ENCODE data around the gene UQCR10. TPM values are rescaled to one million over a fixed set of nuclear protein-coding genes. Genes with fewer than 3 reads are reported as not detected.

Gene UQCR10
- total RNA-seq, 1 donor from 2014 or later = 86.3 TPM

GRCh38 chr22:29798318-29798717, 31.1 kb downstream of the UQCR10 start:
- peaks cover 64% of the 10 kb centered on the region for H3K36me3 ChIP-seq
- intact Hi-C loops (cut with DNase I) = no loop called here
- H3K9me3 ChIP-seq = no peaks in the 10 kb centered on the region
- no peak for TF ChIP-seq CTCF (IDR thresholded peaks at IDR 0.05)
- ATAC-seq (no peak), DNase-seq (no peak)
- H3K4me3 ChIP-seq = no peak overlapping the region
- H3K27ac ChIP-seq = peak overlapping the region; percentile 82
- no peaks in the 10 kb centered on the region for H3K27me3 ChIP-seq
- H3K4me1 ChIP-seq = peaks cover 37% of the 10 kb centered on the region

GRCh38 chr22:29798801-29799200, 31.6 kb downstream of the UQCR10 start:
- no peak for TF ChIP-seq CTCF (IDR thresholded peaks at IDR 0.05)
- Histone ChIP-seq H3K4me3 (no peak overlapping the region), H3K4me1 (peaks cover 37% of the 10 kb centered on the region), H3K9me3 (no peaks in the 10 kb centered on the region), H3K27me3 (no peaks in the 10 kb centered on the region), H3K27ac (peak overlapping the region; percentile 82), H3K36me3 (peaks cover 65% of the 10 kb centered on the region)
- DNase-seq (no peak), ATAC-seq (peak; percentile 5)
- intact Hi-C loops (cut with DNase I) = no loop called here

DNA sequence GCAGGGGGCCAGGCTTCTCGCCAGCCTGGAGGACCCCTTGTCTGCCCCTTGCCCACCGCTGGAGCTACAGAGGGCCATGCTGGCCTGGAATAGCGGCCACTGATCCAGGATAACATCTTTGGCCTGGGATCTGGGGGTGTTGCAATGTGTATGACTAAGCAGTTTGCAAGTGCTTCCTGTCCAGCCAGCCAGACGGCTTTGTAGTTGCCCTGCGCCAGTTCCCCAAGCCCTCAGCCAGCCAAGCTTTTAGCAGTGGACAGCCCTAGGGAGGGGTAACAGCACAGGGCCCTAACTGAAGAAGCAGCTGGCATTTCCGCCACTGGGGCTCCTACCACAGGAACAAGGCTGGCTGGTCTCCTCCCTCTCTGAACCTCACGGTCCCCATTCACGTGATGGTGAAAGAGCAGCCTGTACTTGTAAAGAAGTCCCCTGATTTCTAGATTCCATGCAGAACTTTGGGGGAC, 32.1 kb downstream of the UQCR10 start:
- TF ChIP-seq CTCF (IDR thresholded peaks at IDR 0.05) = no peak
- peaks cover 37% of the 10 kb centered on the region for H3K4me1 ChIP-seq
- peaks cover 67% of the 10 kb centered on the region for H3K36me3 ChIP-seq
- no peak overlapping the region for H3K4me3 ChIP-seq
- H3K9me3 ChIP-seq = no peaks in the 10 kb centered on the region
- H3K27ac ChIP-seq = peak overlapping the region; percentile 82
- no peaks in the 10 kb centered on the region for H3K27me3 ChIP-seq
- intact Hi-C loops (cut with DNase I) = no loop called here
- DNase-seq = peak; percentile 94
- peak; percentile 96 for ATAC-seq

DNA sequence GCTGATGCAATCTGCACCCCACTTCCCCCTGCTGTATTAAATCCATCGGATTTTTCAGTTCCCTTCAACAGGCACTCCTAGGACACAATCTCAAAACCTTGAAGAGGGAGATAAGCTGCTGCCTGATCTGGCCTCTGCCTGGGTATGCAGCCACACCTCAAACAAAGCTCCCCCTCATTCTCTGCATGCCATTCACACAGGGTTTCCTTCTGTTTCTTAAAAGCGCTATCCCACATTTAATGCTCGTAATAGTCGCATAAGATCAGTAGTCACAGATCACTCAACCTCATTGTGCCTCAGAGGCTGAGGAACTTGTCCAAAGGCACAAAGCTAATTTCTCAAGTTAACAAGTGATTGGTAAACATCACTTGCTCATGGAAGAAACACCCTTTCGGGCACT, 34.0 kb downstream of the UQCR10 start:
- Histone ChIP-seq H3K4me3 (no peak overlapping the region), H3K9me3 (no peaks in the 10 kb centered on the region), H3K27me3 (no peaks in the 10 kb centered on the region), H3K27ac (peak overlapping the region; percentile 70), H3K36me3 (peaks cover 73% of the 10 kb centered on the region), H3K4me1 (peaks cover 37% of the 10 kb centered on the region)
- TF ChIP-seq CTCF (IDR thresholded peaks at IDR 0.05) = no peak
- intact Hi-C loops (cut with DNase I) = no loop called here
- ATAC-seq (peak; percentile 48), DNase-seq (no peak)

- Histone ChIP-seq H3K4me1 (peaks cover 37% of the 10 kb centered on the region), H3K36me3 (peaks cover 73% of the 10 kb centered on the region), H3K27me3 (no peaks in the 10 kb centered on the region), H3K9me3 (no peaks in the 10 kb centered on the region), H3K4me3 (no peak overlapping the region), H3K27ac (peak overlapping the region; percentile 70)
- DNase-seq (no peak), ATAC-seq (no peak)
- TF ChIP-seq CTCF (IDR thresholded peaks at IDR 0.05) = no peak
- intact Hi-C loops (cut with DNase I) = no loop called here
Measured at GRCh38 chr22:29801796-29802195, 34.6 kb downstream of the UQCR10 start.

GRCh38 chr22:29803190-29803589, 36.0 kb downstream of the UQCR10 start:
- no peak for TF ChIP-seq CTCF (IDR thresholded peaks at IDR 0.05)
- H3K36me3 ChIP-seq = peaks cover 83% of the 10 kb centered on the region

More at GRCh38 chr22:29803190-29803589, 36.0 kb downstream of the UQCR10 start:
- no peaks in the 10 kb centered on the region for H3K27me3 ChIP-seq
- no peak overlapping the region for H3K4me3 ChIP-seq
- H3K27ac ChIP-seq = no peak overlapping the region
- ATAC-seq = no peak
- peaks cover 29% of the 10 kb centered on the region for H3K4me1 ChIP-seq
- intact Hi-C loops (cut with DNase I) = no loop called here
- no peaks in the 10 kb centered on the region for H3K9me3 ChIP-seq
- DNase-seq = no peak
